Activated CD8-positive, alpha-beta memory T cell treated with anti-CD3 and anti-CD28 coated beads for 48 hours (primary cell): ENCODE measurements around the gene ASAP2.
A peak's percentile ranks its signal among the peaks of the same experiment; 100 is the strongest.

ENCODE experiments used
- DNase-seq, 3 experiments: peaks; one replicate each; pipeline ENCODE4 v3.0.0-alpha.2; 2020; ENCODE audit warnings: low read depth in 2 of 3, low spot score in 2 of 3

Gene ASAP2

DNA sequence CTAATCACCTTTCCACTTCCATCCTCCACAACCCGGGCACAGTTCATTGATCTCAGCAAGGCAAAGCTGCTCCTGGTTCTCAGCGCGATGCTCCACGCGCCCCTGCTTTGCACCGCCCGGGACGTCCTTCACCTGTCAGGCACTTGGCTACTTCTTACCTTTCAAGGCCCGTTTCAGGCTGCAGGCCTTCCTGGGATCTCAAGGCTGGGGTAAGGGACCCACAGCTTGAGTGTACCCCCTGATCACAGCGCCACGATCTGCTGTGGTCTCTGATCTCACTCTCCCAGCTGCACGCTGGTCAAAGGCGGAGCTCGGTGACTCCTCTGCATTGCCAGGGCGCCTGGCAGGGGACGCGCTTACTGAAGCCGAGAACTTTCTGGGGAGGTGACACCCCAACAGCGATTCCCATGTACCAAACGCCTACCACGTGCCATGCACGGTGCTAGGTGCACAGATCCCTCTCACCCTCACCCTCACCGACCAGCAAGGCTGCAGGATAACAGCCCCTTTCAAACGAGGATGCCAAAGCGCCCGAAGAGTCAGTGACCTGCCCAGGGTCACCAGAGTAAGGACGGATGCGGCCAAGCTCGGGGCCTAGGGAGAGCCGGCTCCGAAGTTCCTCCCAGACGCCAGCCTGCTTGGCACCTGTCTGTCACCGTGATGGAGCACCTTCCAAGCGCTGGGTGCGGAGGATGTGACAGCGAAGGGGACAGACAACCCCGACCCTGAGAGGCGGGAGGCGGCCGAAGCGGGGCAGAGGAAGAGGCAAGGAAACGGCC lies 215.9 kb downstream of the ASAP2 start:
- DNase-seq: peak; percentile 23 to 35 (median 24)

DNA sequence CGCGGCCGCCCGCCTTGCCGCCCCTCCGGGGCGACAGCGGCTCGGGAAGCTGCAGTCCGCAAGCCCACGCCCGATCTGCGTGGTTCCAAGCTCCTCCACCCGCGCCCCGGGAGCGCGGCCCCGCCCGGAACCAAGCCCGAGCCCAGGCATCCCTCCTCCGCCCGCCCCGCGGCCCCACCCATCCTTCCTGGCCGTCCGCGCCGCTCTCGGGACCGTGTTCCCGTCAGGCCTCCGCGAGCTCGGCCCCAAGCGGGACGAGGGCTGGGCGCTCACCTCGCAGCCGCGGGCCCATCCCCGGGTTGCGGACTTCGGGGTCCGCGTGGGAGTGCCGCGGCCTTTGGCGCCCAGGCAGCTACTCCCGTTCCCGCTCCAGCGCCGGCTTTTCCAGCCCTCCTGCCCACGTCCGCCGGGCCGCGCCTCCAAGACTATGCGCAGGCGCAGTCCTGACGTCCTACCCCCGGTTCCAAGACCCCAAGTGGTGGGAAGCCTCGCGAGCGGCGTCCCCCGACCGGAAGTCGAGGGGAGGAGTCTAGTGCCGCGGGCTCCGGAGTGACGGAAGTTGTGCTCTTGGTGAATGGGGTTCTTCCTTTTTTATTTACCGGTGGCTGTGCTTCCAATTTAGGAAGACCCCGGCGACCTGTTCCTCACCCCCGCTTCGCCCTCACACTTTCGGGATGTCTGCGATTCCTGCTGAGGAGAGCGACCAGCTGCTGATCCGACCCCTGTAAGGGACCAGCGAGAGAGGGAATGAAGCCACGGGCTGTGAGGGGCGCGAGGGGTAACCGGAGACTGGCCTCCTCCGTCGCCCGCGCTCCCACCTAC lies 216.7 kb downstream of the ASAP2 start, which contains the start of the genes CPSF3 and ITGB1BP1:
CPSF3 (plus strand) TSS at position 555 of the 822 bp plus-strand sequence; CDS start at position 675, 120 bp downstream.
ITGB1BP1 (minus strand) TSS at position 429 of the 822 bp plus-strand sequence. CDS start 4,831 bp downstream, outside the sequence.
- peak; percentile 80 to 95 (median 94) for DNase-seq

DNA sequence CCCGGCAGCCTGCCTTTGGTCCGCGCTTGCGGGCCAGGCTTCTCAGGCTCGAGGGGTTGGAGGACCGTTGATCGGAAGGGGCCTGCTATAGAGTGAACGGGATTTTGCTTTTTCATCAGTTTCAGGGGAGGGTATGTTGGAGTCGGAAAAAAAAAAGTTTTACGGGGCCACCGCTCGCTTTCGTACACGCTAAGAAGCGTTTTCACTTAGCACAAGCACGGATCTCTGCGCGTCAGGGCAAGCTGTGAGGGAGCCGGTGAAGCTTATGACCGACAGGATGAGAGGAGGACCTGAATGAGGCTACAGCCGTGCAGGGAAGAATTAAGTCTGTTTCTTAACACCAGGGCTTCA lies 217.3 kb downstream of the ASAP2 start:
- no peak for DNase-seq

DNA sequence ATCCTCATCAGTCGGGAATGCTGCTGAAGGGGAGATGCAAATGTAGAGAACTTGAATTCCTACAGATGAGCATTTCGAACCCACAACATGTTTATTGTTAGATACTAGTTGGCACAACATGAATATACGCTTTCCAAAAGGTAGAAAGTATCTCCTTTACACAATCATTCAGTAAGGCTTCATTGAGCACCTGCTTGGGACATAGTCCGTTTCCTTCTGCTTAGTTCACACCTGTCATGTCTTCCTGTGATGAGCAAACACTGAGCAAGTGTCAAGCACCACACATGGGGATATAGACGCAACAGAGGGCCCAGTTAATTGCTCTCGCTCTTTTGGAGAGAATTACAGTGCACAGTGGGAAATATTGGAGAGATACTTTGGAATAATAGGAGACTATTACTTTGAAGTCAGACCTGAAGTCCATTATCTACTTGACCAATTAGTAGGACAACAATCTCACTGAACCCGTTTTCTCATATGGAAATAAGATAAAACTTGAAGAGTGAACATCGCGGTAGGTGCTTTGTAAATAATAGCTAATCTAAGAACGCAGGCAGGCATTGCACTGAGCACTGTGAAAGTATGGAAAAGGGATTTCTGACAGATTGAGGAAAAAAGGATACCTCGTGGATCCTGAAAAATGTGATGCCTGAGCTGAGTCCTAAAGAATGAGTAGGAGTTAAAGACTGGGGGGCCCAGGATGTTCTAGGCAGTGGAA lies 218.0 kb downstream of the ASAP2 start:
- no peak for DNase-seq

DNA sequence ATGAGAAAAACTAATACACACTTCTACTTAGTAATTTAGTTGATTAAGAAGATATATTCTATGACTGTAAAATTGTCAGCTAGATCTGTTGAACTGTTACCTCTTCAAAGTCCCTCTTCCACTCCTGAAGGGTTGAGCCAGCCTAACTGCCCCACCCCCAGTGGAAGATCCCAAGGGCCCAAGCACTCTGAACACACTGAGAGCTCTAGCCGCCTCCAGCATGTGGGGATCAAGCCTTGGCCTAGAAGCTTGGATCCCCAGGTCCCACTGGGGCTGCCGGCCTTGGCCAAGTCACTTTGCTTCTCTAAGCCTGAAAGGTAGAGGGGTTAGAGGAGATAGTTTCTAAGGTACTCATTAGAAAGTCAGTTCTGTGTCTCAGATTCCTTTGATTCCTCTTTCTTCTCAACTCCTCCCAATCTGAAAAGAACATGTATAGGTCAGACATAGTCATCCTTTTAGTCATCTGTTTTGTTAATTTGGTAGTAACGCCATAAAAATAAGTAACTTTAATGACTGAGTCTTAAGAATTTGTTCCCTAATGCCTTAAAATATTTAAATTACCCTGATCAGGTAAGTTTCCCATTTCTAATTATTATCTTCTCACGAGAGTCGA lies 222.5 kb downstream of the ASAP2 start:
- DNase-seq: no peak

DNA sequence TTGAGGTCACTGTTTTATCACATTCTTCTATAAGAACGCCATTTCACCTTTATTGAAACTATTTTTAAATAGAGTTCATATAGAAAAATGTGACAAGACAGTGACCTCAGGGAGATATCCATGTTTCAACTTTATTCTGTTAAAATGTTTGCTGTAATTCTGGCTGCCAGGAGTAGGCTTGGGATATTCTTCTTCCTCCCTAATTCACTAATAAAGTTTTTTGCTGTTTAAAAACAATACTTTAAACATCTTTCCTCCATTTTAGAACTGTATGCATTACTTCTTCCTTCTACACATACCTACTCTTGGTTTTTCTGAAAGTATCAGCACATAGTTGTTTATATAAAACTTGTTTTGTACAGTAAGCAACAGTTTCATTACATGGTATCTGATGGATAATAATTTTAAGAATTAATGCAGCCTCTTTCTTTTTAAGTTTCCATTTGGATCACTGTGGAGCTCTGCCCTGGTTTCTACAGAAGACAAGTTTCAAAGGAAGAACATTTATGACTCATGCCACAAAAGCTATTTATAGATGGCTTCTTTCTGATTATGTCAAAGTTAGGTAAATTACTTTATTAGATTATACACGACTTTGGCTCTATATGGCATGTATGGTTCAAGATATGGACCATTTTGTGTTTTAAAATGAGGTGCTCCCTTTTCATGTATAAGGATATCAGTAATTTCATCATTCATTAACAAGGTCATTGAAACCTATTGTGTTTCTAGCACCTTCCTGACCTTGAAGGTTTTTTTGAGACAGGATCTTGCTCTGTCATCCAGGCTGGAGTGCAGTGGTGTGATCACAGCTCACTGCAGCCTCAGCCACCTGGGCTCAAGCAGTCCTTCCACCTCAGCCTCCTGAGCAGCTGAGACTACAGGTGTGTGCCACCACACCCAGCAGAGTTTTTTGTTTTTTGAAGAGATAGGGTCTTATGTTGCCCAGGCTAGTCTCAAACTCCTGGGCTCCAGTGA lies 224.0 kb downstream of the ASAP2 start:
- DNase-seq: no peak

DNA sequence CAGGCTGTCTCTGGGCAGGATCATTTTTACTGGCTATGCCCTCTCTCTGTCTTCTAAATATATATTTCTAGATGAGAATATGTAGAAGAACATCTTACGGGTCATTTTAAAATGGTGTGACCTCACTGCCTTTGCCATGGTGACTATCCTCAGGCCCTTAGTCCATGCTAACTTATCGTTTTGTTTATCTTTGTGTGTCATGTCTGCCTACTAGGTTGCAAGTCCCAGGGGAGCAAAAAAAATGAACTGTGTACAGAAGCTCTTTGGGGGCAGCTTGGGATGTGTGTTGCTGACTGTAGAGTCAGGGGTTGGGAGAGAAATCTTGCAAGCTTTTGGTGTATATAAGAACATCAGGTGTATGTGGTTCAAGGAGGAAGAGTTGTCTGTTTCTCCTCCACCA lies 227.9 kb downstream of the ASAP2 start:
- DNase-seq: no peak

DNA sequence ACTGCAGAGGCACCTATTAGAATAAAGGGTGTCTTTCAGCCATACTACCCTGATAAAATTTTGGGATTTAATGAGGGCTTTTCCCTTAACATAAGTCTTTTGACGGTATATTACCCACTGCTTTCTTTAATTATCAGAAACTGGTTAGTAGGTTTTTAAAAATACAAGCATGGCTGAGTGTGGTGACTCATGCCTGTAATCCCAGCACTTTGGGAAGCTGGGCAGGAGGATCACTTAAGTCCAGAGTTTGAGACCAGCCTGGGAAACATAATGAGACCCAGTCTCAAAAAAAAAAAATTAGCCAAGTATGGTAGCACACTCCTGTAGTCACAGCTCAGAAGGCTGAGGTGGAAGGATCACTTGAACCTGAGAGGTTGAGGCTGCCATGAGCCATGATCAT lies 232.9 kb downstream of the ASAP2 start:
- DNase-seq: no peak

DNA sequence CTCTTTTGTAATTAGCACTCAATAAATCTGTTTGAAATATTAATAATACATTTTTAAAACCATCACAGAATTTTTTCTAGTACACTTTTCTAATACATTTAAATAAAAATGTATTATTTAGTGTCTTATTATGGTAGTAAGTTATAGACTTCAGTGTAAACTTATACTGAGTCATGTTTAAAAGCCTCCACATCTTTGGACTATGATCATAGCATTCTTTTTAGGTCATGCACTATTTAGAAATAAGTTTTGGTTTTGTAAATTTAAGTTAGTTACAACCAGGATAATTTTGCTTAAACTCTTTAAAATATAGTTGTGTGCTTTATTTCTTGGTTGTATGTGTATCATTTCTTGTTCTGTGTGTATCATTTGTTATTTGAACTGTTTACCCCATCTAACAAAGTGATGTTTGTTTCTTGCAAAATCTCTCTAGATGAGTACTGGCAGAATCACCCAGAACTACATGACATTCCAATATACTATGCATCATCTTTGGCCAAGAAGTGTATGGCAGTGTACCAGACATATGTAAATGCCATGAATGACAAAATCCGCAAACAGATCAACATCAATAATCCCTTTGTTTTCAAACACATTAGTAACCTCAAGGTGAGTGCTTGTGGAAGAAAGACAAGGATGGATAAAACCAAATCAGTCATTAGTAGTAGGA lies 233.6 kb downstream of the ASAP2 start:
- no peak for DNase-seq

DNA sequence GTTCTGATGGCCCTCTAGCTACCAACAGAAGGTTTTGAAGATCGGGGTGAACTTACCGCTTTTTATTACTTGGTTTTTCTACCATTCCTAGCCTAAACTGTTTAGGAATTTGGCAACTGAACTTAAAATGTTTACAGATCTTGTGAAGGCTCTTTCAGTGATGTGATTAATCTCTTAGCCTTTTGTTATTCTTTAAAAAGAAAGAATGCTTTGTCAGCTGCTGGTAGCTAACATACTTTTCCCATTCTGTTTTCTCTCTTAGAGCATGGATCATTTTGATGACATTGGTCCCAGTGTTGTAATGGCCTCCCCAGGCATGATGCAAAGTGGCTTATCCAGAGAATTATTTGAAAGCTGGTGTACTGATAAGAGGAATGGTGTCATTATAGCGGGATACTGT lies 234.9 kb downstream of the ASAP2 start:
- no peak for DNase-seq

DNA sequence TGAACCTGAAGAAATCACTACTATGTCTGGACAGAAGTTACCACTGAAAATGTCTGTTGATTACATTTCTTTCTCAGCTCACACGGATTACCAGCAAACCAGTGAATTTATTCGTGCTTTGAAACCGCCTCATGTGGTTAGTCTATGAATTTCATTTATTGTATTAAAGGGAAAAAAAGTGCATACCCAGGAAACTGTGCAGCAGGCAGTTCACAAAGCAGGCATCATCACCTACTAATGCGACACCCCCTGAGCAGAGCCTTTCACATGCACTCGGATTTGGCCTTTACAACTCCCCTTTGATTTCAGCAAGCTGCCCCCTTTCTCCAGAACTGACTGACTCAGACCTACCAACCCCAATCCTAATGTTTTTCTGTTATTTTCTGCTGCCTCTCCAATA lies 236.9 kb downstream of the ASAP2 start:
- no peak for DNase-seq

DNA sequence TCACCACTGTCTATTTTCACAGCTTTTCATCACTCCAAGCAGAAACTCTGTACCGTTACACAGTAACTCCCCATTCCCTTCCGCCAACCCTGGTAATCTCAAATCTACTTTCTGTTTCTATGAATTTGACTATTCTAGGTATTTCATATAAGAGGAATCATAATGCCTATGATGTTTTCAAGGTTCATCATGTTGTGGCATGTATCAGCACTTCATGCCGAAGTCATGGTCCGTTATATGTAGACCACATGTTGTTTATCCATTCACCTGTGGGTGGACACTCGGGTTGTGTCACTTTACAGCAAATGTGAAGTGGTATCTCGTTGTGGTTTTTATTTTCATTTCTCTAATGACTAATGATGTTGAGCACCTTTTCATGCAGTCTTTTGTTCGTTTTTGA lies 238.5 kb downstream of the ASAP2 start:
- no peak for DNase-seq

DNA sequence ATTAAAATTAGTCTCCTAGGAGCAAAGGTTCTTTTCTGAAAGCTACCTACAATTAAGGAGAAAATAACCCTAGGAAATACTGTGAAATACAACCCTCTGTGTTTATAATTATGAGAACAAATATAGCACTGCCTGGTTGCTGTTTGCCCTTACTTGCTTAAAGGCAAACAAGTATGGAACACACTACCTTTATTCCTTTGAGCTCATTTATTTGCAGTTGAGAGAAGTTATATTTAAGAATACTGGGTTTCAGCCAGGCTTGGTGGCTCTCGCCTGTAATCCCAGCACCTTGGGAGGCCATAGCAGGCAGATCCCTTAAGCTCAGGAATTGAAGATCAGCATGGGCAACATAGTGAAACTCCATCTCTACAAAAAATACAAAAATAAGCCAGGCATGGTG lies 244.6 kb downstream of the ASAP2 start:
- no peak for DNase-seq
